K562 (cell line): ENCODE results near the gene XIRP2. TPM values are rescaled to one million over a fixed set of nuclear protein-coding genes. Genes with fewer than 3 reads are reported as not detected.

Experiments used
- CC2D1A ChIP-seq: fragments of 450-650 bp; IDR thresholded peaks from 2 replicates; pipeline ENCODE4 v1.6.1; 2017; ENCODE audit warnings: mild to moderate bottlenecking
- CREM ChIP-seq: IDR thresholded peaks from 2 replicates; pipeline ENCODE4 v1.6.1; 2014; ENCODE audit warnings: antibody characterized with exemption, low read depth
- DLX4 ChIP-seq: fragments of 250-450 bp; sonication (Bioruptor Pico); IDR thresholded peaks from 2 replicates; pipeline ENCODE4 v1.6.1; 2021; ENCODE audit warnings: mild to moderate bottlenecking
- ILF3 ChIP-seq: fragments of 450-650 bp; IDR thresholded peaks from 2 replicates; pipeline ENCODE4 v1.6.1; 2018; ENCODE audit warnings: antibody characterized with exemption, mild to moderate bottlenecking, moderate library complexity, borderline replicate concordance
- NCOA6 ChIP-seq: fragments of 450-650 bp; IDR thresholded peaks from 2 replicates; pipeline ENCODE4 v1.6.1; 2017; ENCODE audit warnings: mild to moderate bottlenecking
- REST ChIP-seq, 2 experiments: fragments of 450-650 bp; formaldehyde crosslinking in 1 of 2; IDR thresholded peaks; 2 replicates each; pipeline versions ENCODE4 v1.4.0 to v1.6.1; 2014 to 2020; ENCODE audit warnings: mild to moderate bottlenecking in 2 of 2, borderline replicate concordance in 1 of 2, low read depth in 1 of 2
- TAF7 ChIP-seq: fragments of 450-650 bp; IDR thresholded peaks from 2 replicates; pipeline ENCODE4 v1.6.1; 2016; ENCODE audit warnings: missing genetic modification characterization, missing compliant biosample characterization
- TAF9B ChIP-seq: fragments of 450-650 bp; IDR thresholded peaks from 2 replicates; pipeline ENCODE4 v1.6.1; 2018; ENCODE audit warnings: mild to moderate bottlenecking; ENCODE audit not compliant: partially characterized antibody
- WHSC1 ChIP-seq: IDR thresholded peaks from one replicate; pipeline ENCODE4 v1.6.1; 2012; ENCODE audit warnings: low read length, control low read depth, inconsistent platforms
- ZSCAN32 ChIP-seq: fragments of 450-650 bp; formaldehyde crosslinking; IDR thresholded peaks from 2 replicates; pipeline ENCODE4 v1.4.0; 2020; ENCODE audit warnings: mild to moderate bottlenecking, moderate library complexity
- polyA plus RNA-seq, 8 experiments: library from polyadenylated mRNA; depleted of rRNA in 4 of 8; stranded (reverse) in 5 of 8; unstranded in 3 of 8; fragments of >200 nt; fragmentation: Nextera tagmentation in 2 of 8; fragmentation: Illumina TruSeq in 1 of 8; extraction: Ambion mirVana in 2 of 8; extraction: Trizol in 1 of 8; gene quantifications; 2 replicates each; pipeline versions ENCODE4 v1.2.1 to v1.2.3, GENCODE V29; 2011 to 2014; ENCODE audit warnings: inconsistent platforms in 1 of 8, missing spikeins in 1 of 8
- total RNA-seq, 7 experiments: library from RNA; depleted of rRNA in 6 of 7; stranded (reverse); fragments of >200 nt in 6 of 7; fragmentation: Illumina TruSeq in 2 of 7; extraction: Trizol in 2 of 7; gene quantifications; 2 replicates each; pipeline versions ENCODE4 v1.2.1 to v1.2.3, GENCODE V29; 2011 to 2021; ENCODE audit warnings: low replicate concordance in 1 of 7
- TF ChIP-seq, protein P1 (sequence below): fragments of 250-450 bp; sonication (Bioruptor Pico); IDR thresholded peaks from 2 replicates; pipeline ENCODE4 v1.4.0; 2020; ENCODE audit warnings: mild to moderate bottlenecking, moderate library complexity, borderline replicate concordance

XIRP2 gene
- total and polyA plus RNA-seq, 9 of the 15 experiments (the other 6 are each of a cell fraction or from before 2014, with no cell fraction given): 0.04 to 0.10 (median 0.04) TPM; not detected in 2

- TF ChIP-seq REST (IDR thresholded peaks at IDR 0.05; ENCODE audit: borderline replicate concordance) (no peak), REST (CRISPR knock-in tag; IDR thresholded peaks at IDR 0.05; ENCODE audit: low read depth) (no peak), WHSC1 (no peak), CC2D1A (no peak), ILF3 (no peak), DLX4 (CRISPR knock-in tag) (no peak), CREM (no peak), TAF7 (no peak), TAF9B (no peak), ZSCAN32 (CRISPR knock-in tag) (no peak), NCOA6 (no peak)
- TF ChIP-seq, protein P1, sequence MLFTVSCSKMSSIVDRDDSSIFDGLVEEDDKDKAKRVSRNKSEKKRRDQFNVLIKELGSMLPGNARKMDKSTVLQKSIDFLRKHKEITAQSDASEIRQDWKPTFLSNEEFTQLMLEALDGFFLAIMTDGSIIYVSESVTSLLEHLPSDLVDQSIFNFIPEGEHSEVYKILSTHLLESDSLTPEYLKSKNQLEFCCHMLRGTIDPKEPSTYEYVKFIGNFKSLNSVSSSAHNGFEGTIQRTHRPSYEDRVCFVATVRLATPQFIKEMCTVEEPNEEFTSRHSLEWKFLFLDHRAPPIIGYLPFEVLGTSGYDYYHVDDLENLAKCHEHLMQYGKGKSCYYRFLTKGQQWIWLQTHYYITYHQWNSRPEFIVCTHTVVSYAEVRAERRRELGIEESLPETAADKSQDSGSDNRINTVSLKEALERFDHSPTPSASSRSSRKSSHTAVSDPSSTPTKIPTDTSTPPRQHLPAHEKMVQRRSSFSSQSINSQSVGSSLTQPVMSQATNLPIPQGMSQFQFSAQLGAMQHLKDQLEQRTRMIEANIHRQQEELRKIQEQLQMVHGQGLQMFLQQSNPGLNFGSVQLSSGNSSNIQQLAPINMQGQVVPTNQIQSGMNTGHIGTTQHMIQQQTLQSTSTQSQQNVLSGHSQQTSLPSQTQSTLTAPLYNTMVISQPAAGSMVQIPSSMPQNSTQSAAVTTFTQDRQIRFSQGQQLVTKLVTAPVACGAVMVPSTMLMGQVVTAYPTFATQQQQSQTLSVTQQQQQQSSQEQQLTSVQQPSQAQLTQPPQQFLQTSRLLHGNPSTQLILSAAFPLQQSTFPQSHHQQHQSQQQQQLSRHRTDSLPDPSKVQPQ (CRISPR knock-in tag): no peak
Observed at GRCh38 chr2:166921261-166921896, 33.1 kb downstream of the XIRP2 start (continued).
